Colonic mucosa (tissue), 4 donors: Measurements from ENCODE around the gene PDCD11. TPM values are rescaled to one million over a fixed set of nuclear protein-coding genes. Genes with fewer than 3 reads are reported as not detected.

Experiments
- DNase-seq: peaks from one replicate; pipeline ENCODE4 v3.0.0-alpha.2; 2020
- H3K27ac ChIP-seq: fragments of 200-600 bp; one replicate; pipeline ENCODE4 v1.8.0; 2021
- H3K27me3 ChIP-seq: fragments of 200-600 bp; one replicate; pipeline ENCODE4 v1.8.0; 2021
- H3K36me3 ChIP-seq: fragments of 200-600 bp; one replicate; pipeline ENCODE4 v1.8.0; 2021
- H3K4me1 ChIP-seq: fragments of 200-600 bp; one replicate; pipeline ENCODE4 v1.8.0; 2021; ENCODE audit warnings: mild to moderate bottlenecking
- H3K4me3 ChIP-seq: fragments of 200-600 bp; one replicate; pipeline ENCODE4 v1.8.0; 2021
- H3K9ac ChIP-seq, 2 donors: one replicate each; pipeline ENCODE4 v1.7.0; 2013; ENCODE audit warnings: control low read depth in 2 of 2, low read depth in 2 of 2, low read length in 2 of 2
- H3K9me3 ChIP-seq: fragments of 200-600 bp; one replicate; pipeline ENCODE4 v1.8.0; 2021
- intact Hi-C: fragments of 100-400 bp; cut with DNase I; formaldehyde crosslinking; loops from one replicate; pipeline ENCODE4 v1.14.1; 2022
- total RNA-seq, 2 donors: library from RNA; stranded (reverse); fragmentation: NEBNext Ultra II Directional in 1 of 2; extraction: Animal tissue kit (Norgen Biotek cat#: 25700) in 1 of 2; gene quantifications; one replicate each; pipeline ENCODE4 v1.2.1, GENCODE V29; 2021
- TF ChIP-seq, protein P1 (sequence below): fragments of 200-600 bp; IDR thresholded peaks from one replicate; pipeline ENCODE4 v1.8.0; 2022; ENCODE audit warnings: antibody characterized with exemption, mild to moderate bottlenecking
- donor health status: healthy.
- donor health status: DM: no; HTN: no; CAD: no.
- donor health status: DM: no; HTN: no; CAD: no.

The PDCD11 gene
- total RNA-seq, 2 donors from 2014 or later: 14.9 to 33.6 TPM

DNA sequence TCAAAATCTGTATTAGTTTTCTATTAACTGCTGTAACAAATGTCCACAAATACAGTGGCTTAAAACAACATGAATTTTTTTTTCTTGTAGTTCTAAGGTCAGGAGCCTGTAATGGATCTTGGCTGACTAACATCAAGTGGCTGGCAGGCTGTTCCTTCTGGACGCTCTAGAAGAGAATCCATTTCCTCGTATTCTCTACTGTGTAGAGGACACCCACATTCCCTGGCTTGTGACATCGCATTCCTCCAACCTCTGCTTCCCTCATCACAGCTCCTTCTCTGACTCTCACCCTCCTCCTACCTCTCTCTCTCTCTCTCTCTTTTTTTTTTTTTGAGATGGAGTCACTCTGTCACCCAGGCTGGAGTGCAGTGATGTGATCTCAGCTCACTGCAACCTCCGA is 67.1 kb downstream of the PDCD11 start:
- Histone ChIP-seq H3K27ac (no peak overlapping the region), H3K4me3 (no peak overlapping the region), H3K36me3 (no peaks in the 10 kb centered on the region), H3K9me3 (no peaks in the 10 kb centered on the region), H3K27me3 (no peaks in the 10 kb centered on the region), H3K4me1 (no peaks in the 10 kb centered on the region), H3K9ac (no peak overlapping the region)
- DNase-seq: no peak
- intact Hi-C loops: no loop called here
- TF ChIP-seq, protein P1, sequence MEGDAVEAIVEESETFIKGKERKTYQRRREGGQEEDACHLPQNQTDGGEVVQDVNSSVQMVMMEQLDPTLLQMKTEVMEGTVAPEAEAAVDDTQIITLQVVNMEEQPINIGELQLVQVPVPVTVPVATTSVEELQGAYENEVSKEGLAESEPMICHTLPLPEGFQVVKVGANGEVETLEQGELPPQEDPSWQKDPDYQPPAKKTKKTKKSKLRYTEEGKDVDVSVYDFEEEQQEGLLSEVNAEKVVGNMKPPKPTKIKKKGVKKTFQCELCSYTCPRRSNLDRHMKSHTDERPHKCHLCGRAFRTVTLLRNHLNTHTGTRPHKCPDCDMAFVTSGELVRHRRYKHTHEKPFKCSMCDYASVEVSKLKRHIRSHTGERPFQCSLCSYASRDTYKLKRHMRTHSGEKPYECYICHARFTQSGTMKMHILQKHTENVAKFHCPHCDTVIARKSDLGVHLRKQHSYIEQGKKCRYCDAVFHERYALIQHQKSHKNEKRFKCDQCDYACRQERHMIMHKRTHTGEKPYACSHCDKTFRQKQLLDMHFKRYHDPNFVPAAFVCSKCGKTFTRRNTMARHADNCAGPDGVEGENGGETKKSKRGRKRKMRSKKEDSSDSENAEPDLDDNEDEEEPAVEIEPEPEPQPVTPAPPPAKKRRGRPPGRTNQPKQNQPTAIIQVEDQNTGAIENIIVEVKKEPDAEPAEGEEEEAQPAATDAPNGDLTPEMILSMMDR: no peak

DNA sequence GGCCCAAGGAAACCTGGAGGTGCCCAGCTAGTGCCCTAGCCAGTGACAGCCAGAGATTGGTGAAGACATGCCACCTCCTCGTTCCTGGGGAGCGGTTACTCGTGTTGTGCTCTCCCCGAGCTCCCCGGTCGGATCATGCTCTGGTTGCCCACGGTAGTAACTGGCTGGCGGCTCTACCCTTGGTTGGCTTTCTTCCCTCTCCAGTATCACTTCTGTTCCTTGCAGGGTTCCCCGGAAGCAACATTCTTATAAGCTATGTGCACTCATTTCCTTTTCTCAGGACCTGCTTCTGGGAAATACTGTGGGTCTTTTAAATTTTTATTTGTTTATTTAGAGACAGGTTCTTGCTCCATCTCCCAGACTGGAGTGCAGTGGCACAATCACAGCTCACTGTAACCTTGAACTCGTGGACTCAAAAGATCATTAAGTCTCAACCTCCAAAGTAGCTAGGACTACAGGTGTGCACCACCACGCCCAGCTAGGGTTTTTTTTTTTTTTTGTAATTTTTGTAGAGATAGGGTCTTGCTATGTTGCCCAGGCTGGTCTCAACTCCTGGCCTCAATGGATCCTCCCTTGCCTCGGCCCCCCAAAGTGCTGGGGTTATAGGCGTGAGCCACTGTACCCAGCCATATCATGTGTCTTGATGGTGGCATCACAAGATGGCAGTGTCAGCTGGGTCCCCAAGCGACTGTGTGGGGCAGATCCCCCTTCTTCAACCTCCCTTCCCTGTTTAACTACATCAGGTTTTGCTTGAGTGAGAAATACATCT is 69.2 kb downstream of the PDCD11 start:
- Histone ChIP-seq H3K36me3 (no peaks in the 10 kb centered on the region), H3K27me3 (no peaks in the 10 kb centered on the region), H3K27ac (no peak overlapping the region), H3K9ac (no peak overlapping the region), H3K4me1 (no peaks in the 10 kb centered on the region), H3K9me3 (no peaks in the 10 kb centered on the region), H3K4me3 (no peak overlapping the region)
- intact Hi-C loops: no loop called here
- DNase-seq: no peak
- TF ChIP-seq, protein P1: no peak

DNA sequence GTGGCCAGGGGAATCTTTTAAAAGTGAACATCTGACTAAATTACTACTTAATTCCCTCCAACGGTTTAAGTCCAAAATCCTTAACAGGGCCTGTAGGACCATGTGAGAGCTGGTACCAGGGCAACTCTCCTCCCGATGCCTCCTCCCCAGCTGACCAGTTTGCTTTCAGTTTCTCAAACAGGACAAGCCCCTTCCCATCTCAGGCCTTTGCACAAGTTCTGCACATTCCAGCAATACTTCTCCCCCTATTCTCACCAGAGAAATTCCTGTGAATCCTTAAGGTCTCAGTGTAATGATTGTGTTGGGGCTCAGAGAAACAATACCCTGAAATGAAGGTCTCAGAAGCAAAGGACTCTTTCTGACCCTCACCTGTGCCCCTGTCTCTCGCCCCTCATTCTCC is 70.3 kb downstream of the PDCD11 start:
- intact Hi-C loops: no loop called here
- TF ChIP-seq, protein P1: no peak
- Histone ChIP-seq H3K4me3 (no peak overlapping the region), H3K27me3 (no peaks in the 10 kb centered on the region), H3K4me1 (no peaks in the 10 kb centered on the region), H3K27ac (no peak overlapping the region), H3K9me3 (no peaks in the 10 kb centered on the region), H3K9ac (no peak overlapping the region), H3K36me3 (no peaks in the 10 kb centered on the region)
- DNase-seq: no peak

DNA sequence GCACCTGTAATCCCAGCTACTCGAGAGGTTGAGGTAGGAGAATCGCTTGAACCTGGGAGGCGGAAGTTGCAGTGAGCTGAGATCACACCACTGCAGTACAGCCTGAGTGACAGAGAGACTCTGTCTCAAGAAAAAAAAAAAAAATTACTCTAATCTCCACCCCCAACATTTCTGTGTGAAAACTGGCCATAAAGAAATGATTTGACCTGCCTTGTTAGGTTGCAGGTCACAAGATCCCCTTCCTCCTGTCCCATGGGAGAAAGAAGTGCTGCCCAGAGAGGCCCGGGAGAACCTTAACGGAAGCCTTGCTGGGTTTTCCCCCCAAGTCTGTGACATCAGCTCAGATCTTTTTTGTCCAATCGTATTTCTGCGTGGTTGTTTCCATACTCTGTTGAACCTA is 71.0 kb downstream of the PDCD11 start:
- TF ChIP-seq, protein P1: no peak
- intact Hi-C loops: no loop called here

DNA sequence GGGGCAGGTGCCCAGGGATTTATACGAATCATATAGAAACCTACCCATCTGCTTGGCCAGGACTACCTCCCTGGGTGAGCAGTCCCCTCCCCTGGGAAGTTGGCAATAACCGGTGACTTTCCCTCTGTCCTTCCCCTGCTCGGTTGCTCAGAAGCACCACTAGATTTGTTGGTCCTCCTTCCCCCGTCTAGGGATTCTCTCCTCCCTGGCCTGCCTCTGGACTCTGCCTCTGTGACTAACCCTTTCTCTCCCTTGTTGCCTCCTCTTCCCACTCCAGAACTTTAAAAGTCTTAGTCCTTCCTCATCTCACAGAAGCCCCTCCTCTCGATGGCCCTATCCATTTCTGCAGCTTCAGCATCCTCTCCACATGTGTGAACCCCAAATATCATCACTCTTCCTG is 72.8 kb downstream of the PDCD11 start:
- no peak overlapping the region for H3K9ac ChIP-seq
- H3K4me1 ChIP-seq: no peaks in the 10 kb centered on the region

More for the DNA sequence above, 71.0 kb downstream of the PDCD11 start:
- H3K9ac ChIP-seq: no peak overlapping the region
- no peak for DNase-seq
- H3K27ac ChIP-seq: no peak overlapping the region
- no peaks in the 10 kb centered on the region for H3K4me1 ChIP-seq
- no peaks in the 10 kb centered on the region for H3K9me3 ChIP-seq
- H3K36me3 ChIP-seq: no peaks in the 10 kb centered on the region
- H3K4me3 ChIP-seq: no peak overlapping the region
- H3K27me3 ChIP-seq: no peaks in the 10 kb centered on the region

More for the DNA sequence above, 72.8 kb downstream of the PDCD11 start:
- Histone ChIP-seq H3K27ac (no peak overlapping the region), H3K27me3 (no peaks in the 10 kb centered on the region), H3K4me3 (no peak overlapping the region), H3K36me3 (no peaks in the 10 kb centered on the region), H3K9me3 (no peaks in the 10 kb centered on the region)
- TF ChIP-seq, protein P1: no peak
- DNase-seq: no peak
- intact Hi-C loops: no loop called here
